Activated naive CD8-positive, alpha-beta T cell treated with anti-CD3 and anti-CD28 coated beads for 36 hours (primary cell): ENCODE measurements around the gene DLGAP1. TPM values are rescaled to one million over a fixed set of nuclear protein-coding genes. Genes with fewer than 3 reads are reported as not detected.
"Not testable (repeated sequence)": the region's sequence is repeated elsewhere in the genome, so short reads cannot be mapped to it uniquely, and the experiment has no call there.

ENCODE experiments used
- DNase-seq: peaks from one replicate; pipeline ENCODE4 v3.0.0; 2021
- H3K27ac Mint-ChIP-seq: one replicate; pipeline ENCODE4 v1.8.0; 2022; ENCODE audit warnings: mild to moderate bottlenecking, moderate library complexity, mixed read lengths
- H3K27me3 Mint-ChIP-seq: one replicate; pipeline ENCODE4 v1.8.0; 2022; ENCODE audit warnings: mild to moderate bottlenecking, mixed read lengths
- H3K36me3 Mint-ChIP-seq: one replicate; pipeline ENCODE4 v1.8.0; 2021; ENCODE audit warnings: mild to moderate bottlenecking, mixed read lengths
- H3K4me1 Mint-ChIP-seq: one replicate; pipeline ENCODE4 v1.8.0; 2021; ENCODE audit warnings: mixed read lengths
- H3K4me3 Mint-ChIP-seq: one replicate; pipeline ENCODE4 v1.8.0; 2022; ENCODE audit warnings: mild to moderate bottlenecking, moderate library complexity, mixed read lengths
- H3K9me3 Mint-ChIP-seq: one replicate; pipeline ENCODE4 v1.8.0; 2022; ENCODE audit warnings: mixed read lengths
- total RNA-seq, 2 experiments: library from RNA; stranded (reverse); gene quantifications; one replicate each; pipeline ENCODE4 v1.2.3, GENCODE V29; 2021

The DLGAP1 gene
- total RNA-seq, 2 experiments from 2014 or later = not detected

DNA sequence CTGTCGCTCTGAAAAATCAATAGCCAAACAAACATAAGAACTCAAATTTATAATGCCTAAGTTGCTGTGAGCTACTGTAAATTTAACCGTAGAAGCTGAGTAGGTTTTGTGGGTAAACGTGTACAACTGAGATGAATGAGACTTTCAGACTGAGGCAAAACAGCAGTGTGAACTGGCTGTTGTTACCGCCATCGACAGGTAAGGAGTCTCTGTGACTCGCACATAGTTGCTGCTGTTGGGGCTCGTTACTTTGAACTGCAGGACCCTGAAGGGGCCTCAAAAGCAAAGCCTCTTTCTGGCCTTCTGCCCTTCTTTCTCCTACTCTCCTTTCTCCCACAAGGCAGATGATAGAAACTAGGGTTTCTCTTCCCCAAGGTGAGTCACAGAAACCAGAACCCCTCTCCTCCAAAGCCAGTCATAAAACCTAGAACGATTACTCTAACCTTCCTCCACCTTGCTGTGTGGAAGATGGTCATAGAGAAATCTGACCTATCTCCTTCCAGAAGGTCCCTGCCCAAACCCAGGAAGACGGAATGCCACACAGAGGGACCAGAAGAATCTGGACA lies 101.2 kb downstream of the DLGAP1 start:
- DNase-seq = no peak
- H3K4me1 Mint-ChIP-seq = no peaks in the 10 kb centered on the region
- H3K36me3 Mint-ChIP-seq = peaks cover 2% of the 10 kb centered on the region
- no peaks in the 10 kb centered on the region for H3K27me3 Mint-ChIP-seq
- peaks cover 2% of the 10 kb centered on the region for H3K9me3 Mint-ChIP-seq
- no peak overlapping the region for H3K27ac Mint-ChIP-seq
- H3K4me3 Mint-ChIP-seq = no peak overlapping the region

DNA sequence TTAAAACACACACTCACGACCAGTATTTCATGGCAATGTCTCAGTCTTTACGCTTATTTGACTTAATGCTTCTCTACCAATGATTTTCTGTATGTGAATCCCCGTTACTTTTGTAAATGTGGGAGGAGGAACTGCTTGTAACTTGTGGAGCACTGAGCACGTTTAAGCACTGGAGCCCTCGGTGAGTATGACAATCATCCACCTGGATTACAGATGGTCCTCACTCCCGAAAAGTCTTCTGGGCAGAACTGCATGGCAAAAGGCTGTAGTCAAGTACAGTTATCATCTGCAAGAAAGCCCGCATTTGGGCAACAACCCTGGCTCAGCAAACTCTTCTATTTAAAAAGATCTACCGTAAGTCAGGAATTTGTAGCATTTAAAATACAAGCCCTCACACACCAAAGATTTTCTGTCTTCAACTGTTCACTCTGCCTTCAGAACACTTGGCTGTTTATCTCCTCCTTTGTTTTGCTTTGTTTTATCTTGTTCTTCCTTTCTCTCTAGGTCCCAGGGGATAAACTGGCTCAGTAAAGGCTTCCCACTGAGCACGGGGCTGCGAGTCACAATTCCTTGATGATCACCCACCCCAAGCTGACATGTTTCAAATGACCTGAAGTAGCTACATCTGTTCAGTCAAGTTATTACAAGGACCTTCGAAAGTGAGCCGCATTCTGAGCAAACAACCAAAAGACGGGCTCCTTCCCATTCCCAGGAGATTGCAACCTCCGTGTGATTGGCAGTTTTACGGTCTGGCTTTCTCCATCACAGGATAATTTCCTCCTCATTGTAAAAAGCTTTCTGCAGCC lies 102.2 kb downstream of the DLGAP1 start:
- H3K36me3 Mint-ChIP-seq = peaks cover 2% of the 10 kb centered on the region
- peaks cover 2% of the 10 kb centered on the region for H3K9me3 Mint-ChIP-seq
- no peak overlapping the region for H3K4me3 Mint-ChIP-seq
- no peak for DNase-seq
- no peak overlapping the region for H3K27ac Mint-ChIP-seq
- H3K4me1 Mint-ChIP-seq = no peaks in the 10 kb centered on the region
- no peaks in the 10 kb centered on the region for H3K27me3 Mint-ChIP-seq

DNA sequence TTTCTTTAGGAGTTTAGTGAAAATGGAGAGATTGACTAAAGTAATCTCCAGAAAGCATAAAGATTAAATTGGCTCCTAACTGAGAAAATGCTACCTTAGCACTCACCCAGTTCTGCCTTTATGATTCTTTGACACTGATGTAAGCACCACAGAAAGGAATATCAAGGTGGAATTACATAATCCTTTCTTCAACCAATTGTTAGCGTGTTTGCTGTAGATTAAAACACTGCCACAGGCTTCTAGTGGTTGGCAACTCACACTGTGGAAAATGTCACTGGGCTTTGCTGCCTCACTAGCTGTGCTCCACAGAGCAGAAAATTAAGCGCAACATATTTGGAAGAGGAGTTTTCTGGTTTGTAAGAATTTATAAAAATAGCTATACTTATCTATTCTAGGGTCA lies 104.1 kb downstream of the DLGAP1 start:
- Mint-ChIP-seq H3K4me3 (no peak overlapping the region), H3K4me1 (no peaks in the 10 kb centered on the region), H3K9me3 (peaks cover 2% of the 10 kb centered on the region), H3K27ac (no peak overlapping the region), H3K27me3 (no peaks in the 10 kb centered on the region), H3K36me3 (no peaks in the 10 kb centered on the region)
- no peak for DNase-seq

DNA sequence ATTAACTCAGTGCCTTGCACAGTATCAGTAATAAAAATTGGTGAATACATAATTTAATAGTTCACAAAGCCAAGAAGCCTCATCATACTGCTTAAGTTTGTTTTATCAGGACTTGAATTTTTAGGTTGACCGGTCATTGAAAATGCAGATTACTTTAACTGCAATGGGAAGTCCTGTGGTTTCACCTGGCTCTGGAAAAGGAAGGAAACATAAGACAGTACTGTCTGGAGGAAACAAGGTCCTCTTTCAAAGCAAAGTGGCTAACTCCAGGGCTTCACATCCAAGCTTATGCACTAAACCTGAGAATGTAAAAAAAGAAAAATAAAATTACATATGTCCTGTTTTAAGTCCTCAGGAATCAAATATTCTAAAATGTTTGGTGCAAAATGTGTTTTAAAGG lies 119.7 kb downstream of the DLGAP1 start:
- Mint-ChIP-seq H3K9me3 (peaks cover 4% of the 10 kb centered on the region), H3K4me1 (no peaks in the 10 kb centered on the region), H3K36me3 (no peaks in the 10 kb centered on the region), H3K4me3 (no peak overlapping the region), H3K27me3 (no peaks in the 10 kb centered on the region), H3K27ac (no peak overlapping the region)
- DNase-seq = no peak

DNA sequence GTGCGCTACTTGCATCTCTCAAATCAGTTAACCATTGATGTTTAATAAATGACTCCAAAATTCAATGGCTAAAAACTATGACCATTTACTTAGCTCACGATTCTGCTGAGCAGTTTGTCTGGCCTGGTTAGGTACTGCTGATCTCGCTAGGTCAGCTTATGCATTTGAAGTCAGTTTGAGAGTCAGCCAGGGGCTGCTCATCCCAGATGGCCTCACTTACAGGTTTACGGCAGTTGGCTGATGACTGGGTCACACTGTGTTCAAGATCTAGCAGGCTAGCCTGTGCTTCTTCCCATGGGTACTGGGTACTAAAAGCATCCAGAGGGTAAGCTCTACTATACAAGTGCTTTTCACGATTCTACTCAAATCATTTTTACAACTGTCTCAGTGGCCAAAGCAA lies 122.1 kb downstream of the DLGAP1 start:
- no peaks in the 10 kb centered on the region for H3K27me3 Mint-ChIP-seq
- DNase-seq = no peak
- no peak overlapping the region for H3K27ac Mint-ChIP-seq
- no peaks in the 10 kb centered on the region for H3K4me1 Mint-ChIP-seq
- no peaks in the 10 kb centered on the region for H3K36me3 Mint-ChIP-seq
- no peak overlapping the region for H3K4me3 Mint-ChIP-seq
- peaks cover 4% of the 10 kb centered on the region for H3K9me3 Mint-ChIP-seq

DNA sequence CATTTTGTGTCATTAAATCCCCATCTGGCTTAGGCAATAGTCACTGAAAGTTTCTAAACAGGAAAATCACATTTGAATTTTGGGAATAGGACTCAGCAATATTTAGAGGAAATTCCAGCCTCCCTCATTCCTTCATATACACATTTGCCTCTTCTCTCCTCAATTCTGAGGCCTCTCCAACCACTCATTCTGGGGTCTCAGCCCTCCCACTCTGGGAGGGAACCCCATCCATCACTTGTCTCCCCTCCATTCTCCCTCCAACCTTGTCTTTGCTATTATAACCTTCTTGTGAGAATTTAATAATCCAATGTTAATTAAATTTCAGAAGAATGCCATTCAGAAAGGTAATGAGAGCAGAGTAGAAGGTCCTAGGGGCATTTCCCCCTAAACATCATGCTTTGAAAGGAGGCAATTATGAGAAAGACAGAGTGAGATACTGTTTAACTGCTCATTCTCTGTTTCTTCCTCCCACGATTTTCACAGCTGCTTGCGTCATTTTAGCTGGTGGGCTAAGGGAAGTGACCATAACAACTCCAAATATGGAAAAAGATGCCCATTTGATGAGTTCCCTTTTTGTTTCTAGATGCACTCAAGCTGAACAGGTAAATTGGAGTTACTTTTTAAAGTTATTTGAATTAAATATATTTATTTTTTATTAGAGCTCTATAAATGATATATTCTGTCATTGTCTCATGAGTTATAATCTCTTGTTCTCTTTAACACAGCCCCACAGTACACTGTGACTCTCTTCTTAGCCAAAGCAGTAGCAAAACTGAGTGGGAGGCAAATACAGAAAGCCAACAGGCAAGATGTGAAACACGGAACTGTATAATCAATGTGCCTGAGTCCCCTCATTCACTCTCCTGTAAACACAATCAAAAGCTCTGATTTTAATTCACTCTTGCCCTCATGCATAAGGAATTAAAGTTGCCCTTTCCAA lies 135.1 kb downstream of the DLGAP1 start:
- Mint-ChIP-seq H3K4me1 (no peaks in the 10 kb centered on the region), H3K9me3 (no peaks in the 10 kb centered on the region), H3K4me3 (no peak overlapping the region), H3K27me3 (no peaks in the 10 kb centered on the region), H3K36me3 (no peaks in the 10 kb centered on the region), H3K27ac (no peak overlapping the region)
- no peak for DNase-seq

DNA sequence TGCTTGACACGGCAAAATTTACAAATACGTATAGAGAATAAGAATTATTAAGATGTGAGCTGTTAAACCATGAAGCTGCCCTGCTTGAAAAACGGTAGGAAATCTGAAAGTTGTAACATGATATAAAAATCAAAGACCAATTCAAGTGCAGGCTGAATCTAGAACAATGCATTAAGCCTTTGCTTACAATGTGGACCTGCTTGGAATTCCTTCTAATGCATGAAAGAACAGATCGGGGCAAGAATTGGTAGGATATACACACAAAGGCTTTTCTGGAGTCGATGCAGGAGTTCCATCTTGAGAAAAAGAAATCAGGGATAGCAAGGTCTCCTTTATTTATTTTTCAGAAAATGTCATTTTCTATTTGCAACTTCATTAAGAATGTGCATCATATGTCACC lies 136.8 kb downstream of the DLGAP1 start:
- H3K27me3 Mint-ChIP-seq = no peaks in the 10 kb centered on the region
- H3K4me1 Mint-ChIP-seq = no peaks in the 10 kb centered on the region
- DNase-seq = no peak
- no peak overlapping the region for H3K4me3 Mint-ChIP-seq
- H3K9me3 Mint-ChIP-seq = no peaks in the 10 kb centered on the region
- H3K27ac Mint-ChIP-seq = no peak overlapping the region
- no peaks in the 10 kb centered on the region for H3K36me3 Mint-ChIP-seq

DNA sequence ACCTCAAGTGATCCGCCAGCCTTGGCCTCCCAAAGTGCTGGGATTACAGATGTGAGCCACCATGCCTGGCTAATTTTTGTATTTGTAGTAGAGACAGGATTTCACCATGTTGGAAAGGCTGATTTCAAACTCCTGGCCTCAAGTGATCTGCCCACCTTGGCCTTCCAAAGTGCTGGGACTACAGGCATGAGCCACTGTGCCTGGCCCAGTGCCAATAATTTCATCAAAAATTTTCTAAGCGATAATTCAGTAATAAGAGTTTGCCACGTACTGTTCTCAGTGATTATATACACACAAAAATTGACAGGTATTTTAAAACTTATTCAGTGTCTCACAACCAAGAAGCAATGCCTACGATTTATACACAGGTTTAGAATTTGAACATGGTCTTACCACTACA lies 143.2 kb downstream of the DLGAP1 start:
- not testable (repeated sequence) for H3K27me3 Mint-ChIP-seq, H3K4me3 Mint-ChIP-seq, H3K27ac Mint-ChIP-seq, H3K4me1 Mint-ChIP-seq, H3K9me3 Mint-ChIP-seq, H3K36me3 Mint-ChIP-seq, DNase-seq

DNA sequence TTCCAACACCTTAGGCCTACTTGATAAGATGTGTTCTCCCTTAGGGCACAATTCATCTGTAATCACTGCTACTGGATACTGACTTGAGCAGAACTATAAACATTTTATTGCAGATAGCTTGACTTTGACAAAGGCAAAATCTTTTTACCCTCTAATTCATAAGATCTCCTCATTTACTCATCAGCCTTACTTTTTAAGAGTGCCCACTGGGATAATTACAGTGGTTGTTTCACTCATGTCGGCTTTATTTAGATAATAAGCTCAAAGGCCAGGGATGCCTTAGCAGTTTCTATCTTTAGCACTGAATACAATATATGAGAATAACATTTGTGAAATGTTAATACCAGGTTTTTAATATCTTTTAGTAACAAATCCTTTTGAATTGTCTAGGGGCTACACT lies 144.0 kb downstream of the DLGAP1 start:
- peaks cover 3% of the 10 kb centered on the region for H3K9me3 Mint-ChIP-seq
- H3K27me3 Mint-ChIP-seq = no peaks in the 10 kb centered on the region
- no peak for DNase-seq
- no peak overlapping the region for H3K4me3 Mint-ChIP-seq
- H3K4me1 Mint-ChIP-seq = no peaks in the 10 kb centered on the region
- H3K36me3 Mint-ChIP-seq = no peaks in the 10 kb centered on the region
- no peak overlapping the region for H3K27ac Mint-ChIP-seq

DNA sequence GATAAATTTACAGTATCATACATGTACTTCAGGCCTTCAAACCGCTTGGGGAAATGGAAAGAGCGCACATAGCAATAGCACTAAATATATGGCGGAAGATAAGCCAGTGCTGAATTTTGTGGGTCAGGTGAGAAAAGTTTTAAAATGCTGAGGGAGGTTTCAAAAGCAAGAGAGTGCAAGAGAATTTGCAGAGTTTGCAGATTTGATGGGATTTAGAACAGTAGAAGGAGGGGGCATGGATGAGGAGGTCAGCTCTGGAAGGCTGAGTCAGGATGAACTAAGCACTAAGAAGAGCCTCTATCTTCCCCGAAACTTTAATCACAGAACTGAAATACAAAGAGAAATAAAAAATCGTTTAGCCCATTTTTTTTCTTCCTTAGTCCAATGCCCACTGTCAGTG lies 145.9 kb downstream of the DLGAP1 start:
- no peak overlapping the region for H3K27ac Mint-ChIP-seq
- no peak overlapping the region for H3K4me3 Mint-ChIP-seq
- no peaks in the 10 kb centered on the region for H3K36me3 Mint-ChIP-seq
- peaks cover 3% of the 10 kb centered on the region for H3K9me3 Mint-ChIP-seq
- no peaks in the 10 kb centered on the region for H3K27me3 Mint-ChIP-seq
- DNase-seq = no peak
- H3K4me1 Mint-ChIP-seq = no peaks in the 10 kb centered on the region

DNA sequence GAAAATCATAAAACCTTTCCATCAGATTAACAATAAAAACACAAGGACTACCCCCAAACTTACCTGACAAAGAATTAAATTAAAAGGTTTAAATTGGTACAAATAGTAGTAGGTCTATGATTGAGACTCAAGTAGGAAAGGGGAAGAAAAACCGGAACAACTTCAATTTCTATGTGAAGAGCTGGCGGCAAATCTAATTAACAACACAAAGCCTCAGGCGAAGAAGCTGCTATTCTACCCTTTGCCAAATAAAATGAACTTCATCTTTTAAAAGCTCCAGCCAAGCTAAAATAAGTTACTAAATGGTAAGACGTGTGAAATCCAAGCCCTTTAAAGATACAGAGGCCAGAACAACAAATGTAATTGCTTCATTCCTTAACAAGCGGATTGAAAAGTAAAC lies 146.5 kb downstream of the DLGAP1 start:
- DNase-seq = no peak
- Mint-ChIP-seq H3K36me3 (no peaks in the 10 kb centered on the region), H3K4me1 (no peaks in the 10 kb centered on the region), H3K9me3 (peaks cover 3% of the 10 kb centered on the region), H3K27me3 (no peaks in the 10 kb centered on the region), H3K27ac (no peak overlapping the region), H3K4me3 (no peak overlapping the region)

DNA sequence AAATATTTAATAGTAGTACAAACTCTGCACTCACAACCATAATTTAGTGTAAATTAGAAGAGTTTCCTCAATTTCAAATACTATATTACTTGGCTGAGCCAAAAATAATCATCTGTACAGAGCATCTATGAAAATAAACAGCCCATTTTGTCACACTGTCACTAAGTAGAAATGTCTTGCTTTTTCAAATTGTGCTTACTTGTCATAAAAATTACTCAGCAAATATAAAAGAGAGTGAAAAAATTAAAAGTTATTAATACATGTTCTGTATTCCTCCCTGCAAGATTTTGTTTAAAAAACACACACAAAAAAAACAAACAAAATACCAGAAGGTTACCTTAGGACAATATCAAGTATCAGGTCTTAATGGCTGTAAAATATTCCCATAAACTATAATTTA lies 155.7 kb downstream of the DLGAP1 start:
- Mint-ChIP-seq H3K4me3 (no peak overlapping the region), H3K27me3 (no peaks in the 10 kb centered on the region), H3K9me3 (peaks cover 2% of the 10 kb centered on the region), H3K27ac (no peak overlapping the region), H3K4me1 (no peaks in the 10 kb centered on the region), H3K36me3 (no peaks in the 10 kb centered on the region)
- DNase-seq = no peak

DNA sequence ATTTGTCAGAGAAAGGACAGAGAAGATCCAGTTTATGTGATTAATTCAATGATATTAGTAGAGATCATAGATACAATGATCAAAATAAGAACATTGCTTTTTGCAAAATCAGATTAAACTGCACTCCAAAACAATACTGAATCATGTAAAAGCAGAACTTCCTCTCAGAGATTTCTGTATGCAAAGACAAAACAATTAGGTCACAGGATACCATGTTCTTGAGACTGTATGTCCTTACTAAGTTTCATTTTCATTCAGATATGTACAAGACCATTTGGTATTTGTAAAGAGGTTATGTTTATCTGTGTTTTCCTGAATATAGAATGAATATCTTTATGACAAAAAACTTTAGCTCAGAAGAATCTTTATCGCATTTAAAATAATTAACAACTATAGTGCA lies 161.8 kb downstream of the DLGAP1 start:
- DNase-seq = no peak
- H3K4me3 Mint-ChIP-seq = no peak overlapping the region
- no peaks in the 10 kb centered on the region for H3K4me1 Mint-ChIP-seq
- H3K9me3 Mint-ChIP-seq = peaks cover 3% of the 10 kb centered on the region
- H3K27ac Mint-ChIP-seq = no peak overlapping the region
- no peaks in the 10 kb centered on the region for H3K27me3 Mint-ChIP-seq
- no peaks in the 10 kb centered on the region for H3K36me3 Mint-ChIP-seq

DNA sequence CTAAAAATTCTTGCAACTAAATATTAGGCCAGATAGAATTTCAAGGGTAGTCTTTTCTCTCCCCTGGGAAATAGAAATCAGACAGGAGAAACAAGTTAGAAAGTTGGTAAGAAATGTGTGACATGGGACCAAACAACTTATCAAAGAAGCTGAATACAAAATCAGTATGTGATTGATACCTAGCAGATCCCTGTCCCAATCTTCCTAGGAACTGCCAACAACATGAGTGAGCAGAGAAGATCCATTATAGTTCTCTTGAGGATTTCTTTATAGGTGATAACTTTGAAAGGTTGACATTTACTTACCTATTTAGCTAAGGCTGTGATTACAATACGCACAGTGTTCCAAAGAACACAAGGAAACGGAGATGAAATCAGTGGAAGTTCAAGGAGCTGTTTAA lies 162.4 kb downstream of the DLGAP1 start:
- H3K27me3 Mint-ChIP-seq = no peaks in the 10 kb centered on the region
- peaks cover 1% of the 10 kb centered on the region for H3K9me3 Mint-ChIP-seq
- H3K36me3 Mint-ChIP-seq = no peaks in the 10 kb centered on the region
- no peaks in the 10 kb centered on the region for H3K4me1 Mint-ChIP-seq
- no peak overlapping the region for H3K4me3 Mint-ChIP-seq
- DNase-seq = no peak
- no peak overlapping the region for H3K27ac Mint-ChIP-seq

DNA sequence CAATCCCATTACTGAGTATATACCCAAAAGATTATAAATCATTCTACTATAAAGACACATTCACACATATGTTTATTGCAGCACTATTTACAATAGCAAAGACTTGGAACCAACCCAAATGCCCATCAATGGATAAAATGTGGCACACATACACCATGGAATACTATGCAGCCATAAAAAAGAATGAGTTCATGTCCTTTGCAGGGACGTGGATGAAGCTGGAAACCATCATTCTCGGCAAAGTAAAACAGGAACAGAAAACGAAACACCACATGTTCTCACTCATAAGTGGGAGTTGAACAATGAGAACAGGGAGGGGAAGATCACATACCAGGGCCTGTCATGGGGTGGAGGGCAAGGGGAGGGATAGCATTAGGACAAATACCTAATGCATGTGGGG lies 167.8 kb downstream of the DLGAP1 start:
- H3K27me3 Mint-ChIP-seq, H3K4me3 Mint-ChIP-seq, H3K4me1 Mint-ChIP-seq, H3K36me3 Mint-ChIP-seq, DNase-seq, H3K27ac Mint-ChIP-seq, H3K9me3 Mint-ChIP-seq: not testable (repeated sequence)
